Panc1 (cell line): ENCODE data around the gene ELFN1. TPM values are rescaled to one million over a fixed set of nuclear protein-coding genes. Genes with fewer than 3 reads are reported as not detected.

Experiments used
- ATAC-seq: fragments of 200-7000 bp; cut with Tn5 transposase; 2 replicates; pipeline ENCODE4 v1.9.1; 2020; ENCODE audit warnings: mild to moderate bottlenecking, moderate library complexity
- BruUV-seq: library from RNA; stranded (reverse); fragments of 400-500 nt; replicated peaks from 2 replicates; lab custom pipeline; 2021; lab: Mats Ljungman, UMichigan
- CTCF ChIA-PET: fragments of 300-600 bp; sonication (Branson Sonifier 250); formaldehyde crosslinking; loops from one replicate; lab custom pipeline; 2022; ENCODE audit warnings: antibody characterized with exemption; lab: Charles Lee
- POLR2A ChIA-PET: fragments of 300-600 bp; sonication (Branson Sonifier 250); formaldehyde crosslinking; loops from one replicate; lab custom pipeline; 2022; ENCODE audit warnings: antibody characterized with exemption; lab: Charles Lee
- DNase-seq: peaks from one replicate; pipeline ENCODE4 v3.0.0-alpha.2; 2010; ENCODE audit warnings: low read depth, low spot score
- H3K27ac ChIP-seq: 2 replicates; pipeline ENCODE4 v1.5.1; 2011; ENCODE audit warnings: mild to moderate bottlenecking, low read length, inconsistent platforms
- H3K27me3 ChIP-seq: fragments of 200-500 bp; sonication (Bioruptor generic); 2 replicates; pipeline ENCODE4 v1.6.0; 2014; ENCODE audit warnings: low read length, inconsistent platforms; ENCODE audit not compliant: control insufficient read depth, insufficient read depth
- H3K36me3 ChIP-seq: fragments of 200-500 bp; sonication (Bioruptor generic); 2 replicates; pipeline ENCODE4 v1.5.1; 2014; ENCODE audit warnings: inconsistent platforms, mild to moderate bottlenecking, low read length, moderate library complexity; ENCODE audit not compliant: control insufficient read depth, insufficient read depth
- H3K4me1 ChIP-seq: 2 replicates; pipeline ENCODE4 v1.5.1; 2011; ENCODE audit warnings: inconsistent platforms, mild to moderate bottlenecking, low read length, moderate library complexity; ENCODE audit not compliant: control insufficient read depth, insufficient read depth
- H3K4me3 ChIP-seq, 2 experiments: 2 replicates each; pipeline ENCODE4 v1.5.1; 2011 to 2012; ENCODE audit warnings: low read depth in 2 of 2, low read length in 2 of 2, mild to moderate bottlenecking in 2 of 2, inconsistent platforms in 1 of 2, moderate library complexity in 1 of 2
- H3K9me3 ChIP-seq: fragments of 200-500 bp; sonication (Bioruptor generic); 2 replicates; pipeline ENCODE4 v1.5.1; 2014; ENCODE audit warnings: low read depth, mild to moderate bottlenecking, inconsistent platforms, low read length, moderate library complexity; ENCODE audit not compliant: control insufficient read depth, insufficient read depth
- POLR2AphosphoS5 ChIP-seq: IDR thresholded peaks from 2 replicates; pipeline ENCODE4 v1.6.1; 2012; ENCODE audit warnings: mild to moderate bottlenecking, low read depth, low read length, moderate library complexity
- SIN3A ChIP-seq: IDR thresholded peaks from 2 replicates; pipeline ENCODE4 v1.6.1; 2012; ENCODE audit warnings: low read depth, mild to moderate bottlenecking, low read length, moderate library complexity, borderline replicate concordance; ENCODE audit not compliant: insufficient read depth
- TCF7L2 ChIP-seq: IDR thresholded peaks from 2 replicates; pipeline ENCODE4 v1.6.1; 2011; ENCODE audit warnings: mild to moderate bottlenecking, low read depth, low read length, inconsistent platforms
- in situ Hi-C: cut with HindIII; loops from 2 replicates; pipeline ENCODE4 v1.10.0; 2016; ENCODE audit warnings: low sequenced_read_pairs, low pct_unique_long_range_greater_than_20kb
- intact Hi-C: fragments of 100-400 bp; cut with micrococcal nuclease; formaldehyde crosslinking; loops from one replicate; pipeline ENCODE4 v1.10.0; 2022; ENCODE audit not compliant: unreplicated experiment
- total RNA-seq: library from RNA; stranded (reverse); gene quantifications from one replicate; pipeline ENCODE4 v1.2.1, GENCODE V29; 2021; ENCODE audit not compliant: unreplicated experiment
- TF ChIP-seq, protein P1 (sequence below): fragments of 450-650 bp; IDR thresholded peaks from 2 replicates; pipeline ENCODE4 v1.5.1; 2017; ENCODE audit warnings: mild to moderate bottlenecking
- TF ChIP-seq, protein P2 (sequence below), 2 experiments: IDR thresholded peaks; 2 replicates each; pipeline ENCODE4 v1.6.1; 2011 to 2012; ENCODE audit warnings: low read depth in 2 of 2, control low read depth in 1 of 2, low read length in 1 of 2, mild to moderate bottlenecking in 1 of 2, moderate library complexity in 1 of 2; ENCODE audit not compliant: insufficient read depth in 1 of 2

The ELFN1 gene
- total RNA-seq, 1 experiment from 2014 or later = 39.0 TPM

DNA sequence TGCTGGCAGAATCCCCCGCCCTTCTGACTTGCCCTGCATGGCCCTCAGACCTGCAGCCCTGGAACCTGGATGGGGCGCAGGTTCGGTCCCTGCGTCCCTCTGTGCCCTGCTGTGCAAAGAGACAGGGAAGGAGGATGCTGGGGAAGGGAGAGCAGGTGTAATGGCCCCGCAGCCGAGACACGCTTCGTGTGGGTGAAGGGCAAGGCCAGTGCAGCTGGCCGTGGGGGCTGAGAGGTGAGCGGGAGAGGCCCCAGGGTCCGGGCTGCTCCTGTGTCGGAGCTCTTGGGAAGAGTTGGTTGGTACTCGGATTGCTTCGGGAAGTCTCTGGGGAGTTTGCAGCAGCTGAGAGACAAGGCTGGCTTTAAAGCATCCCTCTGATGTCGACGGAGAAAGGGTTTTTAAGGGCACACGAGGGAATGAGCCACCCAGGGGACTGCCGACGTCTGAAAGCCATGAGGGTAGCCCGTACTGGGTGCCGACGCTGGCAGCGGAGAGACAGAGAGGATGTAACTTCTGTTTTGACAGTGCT lies 6.5 kb downstream of the ELFN1 start:
- peaks cover 6% of the 10 kb centered on the region for H3K4me1 ChIP-seq
- CTCF ChIA-PET = no interaction called here
- H3K27me3 ChIP-seq = no peaks in the 10 kb centered on the region
- H3K27ac ChIP-seq = no peak overlapping the region
- BruUV-seq = no TSS peak
- intact Hi-C loops (no loop called here), in situ Hi-C loops (no loop called here)
- POLR2A ChIA-PET = no interaction called here
- H3K36me3 ChIP-seq = no peaks in the 10 kb centered on the region
- no peaks in the 10 kb centered on the region for H3K9me3 ChIP-seq
- no peak for TF ChIP-seq SIN3A
- no peak for TF ChIP-seq TCF7L2
- TF ChIP-seq, protein P1, sequence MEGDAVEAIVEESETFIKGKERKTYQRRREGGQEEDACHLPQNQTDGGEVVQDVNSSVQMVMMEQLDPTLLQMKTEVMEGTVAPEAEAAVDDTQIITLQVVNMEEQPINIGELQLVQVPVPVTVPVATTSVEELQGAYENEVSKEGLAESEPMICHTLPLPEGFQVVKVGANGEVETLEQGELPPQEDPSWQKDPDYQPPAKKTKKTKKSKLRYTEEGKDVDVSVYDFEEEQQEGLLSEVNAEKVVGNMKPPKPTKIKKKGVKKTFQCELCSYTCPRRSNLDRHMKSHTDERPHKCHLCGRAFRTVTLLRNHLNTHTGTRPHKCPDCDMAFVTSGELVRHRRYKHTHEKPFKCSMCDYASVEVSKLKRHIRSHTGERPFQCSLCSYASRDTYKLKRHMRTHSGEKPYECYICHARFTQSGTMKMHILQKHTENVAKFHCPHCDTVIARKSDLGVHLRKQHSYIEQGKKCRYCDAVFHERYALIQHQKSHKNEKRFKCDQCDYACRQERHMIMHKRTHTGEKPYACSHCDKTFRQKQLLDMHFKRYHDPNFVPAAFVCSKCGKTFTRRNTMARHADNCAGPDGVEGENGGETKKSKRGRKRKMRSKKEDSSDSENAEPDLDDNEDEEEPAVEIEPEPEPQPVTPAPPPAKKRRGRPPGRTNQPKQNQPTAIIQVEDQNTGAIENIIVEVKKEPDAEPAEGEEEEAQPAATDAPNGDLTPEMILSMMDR = no peak
- no peak for TF ChIP-seq POLR2AphosphoS5
- TF ChIP-seq, protein P2, sequence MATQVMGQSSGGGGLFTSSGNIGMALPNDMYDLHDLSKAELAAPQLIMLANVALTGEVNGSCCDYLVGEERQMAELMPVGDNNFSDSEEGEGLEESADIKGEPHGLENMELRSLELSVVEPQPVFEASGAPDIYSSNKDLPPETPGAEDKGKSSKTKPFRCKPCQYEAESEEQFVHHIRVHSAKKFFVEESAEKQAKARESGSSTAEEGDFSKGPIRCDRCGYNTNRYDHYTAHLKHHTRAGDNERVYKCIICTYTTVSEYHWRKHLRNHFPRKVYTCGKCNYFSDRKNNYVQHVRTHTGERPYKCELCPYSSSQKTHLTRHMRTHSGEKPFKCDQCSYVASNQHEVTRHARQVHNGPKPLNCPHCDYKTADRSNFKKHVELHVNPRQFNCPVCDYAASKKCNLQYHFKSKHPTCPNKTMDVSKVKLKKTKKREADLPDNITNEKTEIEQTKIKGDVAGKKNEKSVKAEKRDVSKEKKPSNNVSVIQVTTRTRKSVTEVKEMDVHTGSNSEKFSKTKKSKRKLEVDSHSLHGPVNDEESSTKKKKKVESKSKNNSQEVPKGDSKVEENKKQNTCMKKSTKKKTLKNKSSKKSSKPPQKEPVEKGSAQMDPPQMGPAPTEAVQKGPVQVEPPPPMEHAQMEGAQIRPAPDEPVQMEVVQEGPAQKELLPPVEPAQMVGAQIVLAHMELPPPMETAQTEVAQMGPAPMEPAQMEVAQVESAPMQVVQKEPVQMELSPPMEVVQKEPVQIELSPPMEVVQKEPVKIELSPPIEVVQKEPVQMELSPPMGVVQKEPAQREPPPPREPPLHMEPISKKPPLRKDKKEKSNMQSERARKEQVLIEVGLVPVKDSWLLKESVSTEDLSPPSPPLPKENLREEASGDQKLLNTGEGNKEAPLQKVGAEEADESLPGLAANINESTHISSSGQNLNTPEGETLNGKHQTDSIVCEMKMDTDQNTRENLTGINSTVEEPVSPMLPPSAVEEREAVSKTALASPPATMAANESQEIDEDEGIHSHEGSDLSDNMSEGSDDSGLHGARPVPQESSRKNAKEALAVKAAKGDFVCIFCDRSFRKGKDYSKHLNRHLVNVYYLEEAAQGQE (IDR thresholded peaks at IDR 0.05; ENCODE audit: insufficient read depth in 1 of 2, low read depth in 2 of 2, low read length in 1 of 2) = no peak
- no peak for ATAC-seq
- no peak overlapping the region for H3K4me3 ChIP-seq
- DNase-seq = no peak

DNA sequence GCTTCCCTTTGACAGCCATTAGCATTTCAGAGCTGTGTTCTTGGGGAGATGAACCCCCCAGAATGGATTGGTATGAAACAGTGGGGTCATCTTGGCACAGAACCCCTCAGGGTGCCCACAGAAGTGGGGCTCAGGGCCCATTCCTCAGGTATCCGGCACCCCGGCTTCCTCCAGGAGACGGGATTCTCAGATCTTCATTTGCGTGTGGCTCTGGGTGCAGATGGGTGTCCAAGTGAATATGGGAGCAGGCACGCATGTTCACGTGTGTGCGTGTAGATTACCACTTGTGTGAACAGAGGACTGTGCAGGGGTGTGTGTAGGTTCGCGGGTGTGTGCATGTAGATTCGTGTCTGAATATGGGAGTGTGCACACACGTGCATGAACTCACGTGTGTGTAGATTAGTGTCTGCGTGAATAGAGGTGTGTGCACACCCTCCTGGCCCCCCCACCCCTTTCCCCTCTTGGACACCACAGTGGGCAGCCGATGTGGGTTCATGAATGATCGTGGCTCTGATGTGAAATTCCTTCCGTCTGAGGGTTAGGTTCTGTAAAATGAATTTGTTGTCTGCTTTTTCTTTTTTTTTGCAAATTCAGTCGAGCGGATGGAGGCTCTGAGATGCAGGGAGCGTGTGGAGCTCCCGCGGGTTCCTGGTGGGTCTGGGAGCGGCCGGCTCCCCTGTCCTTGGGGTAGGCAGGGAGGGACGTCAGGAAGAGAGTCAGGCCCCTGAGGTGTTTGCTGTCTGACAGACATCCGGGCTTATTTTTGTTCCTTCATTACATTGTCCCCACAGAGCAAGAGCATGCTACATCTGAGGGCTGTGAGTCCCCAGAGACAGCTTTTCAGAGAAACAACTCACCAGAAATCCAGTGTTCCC lies 7.4 kb downstream of the ELFN1 start:
- no peaks in the 10 kb centered on the region for H3K36me3 ChIP-seq
- peaks cover 6% of the 10 kb centered on the region; the same call in 1 of the 2 replicates for H3K4me1 ChIP-seq
- TF ChIP-seq, protein P1 = no peak
- no TSS peak for BruUV-seq
- intact Hi-C loops (no loop called here), in situ Hi-C loops (no loop called here)
- POLR2A ChIA-PET = no interaction called here
- no peak overlapping the region for H3K4me3 ChIP-seq
- ATAC-seq (no peak), DNase-seq (no peak)
- no peaks in the 10 kb centered on the region for H3K27me3 ChIP-seq
- H3K9me3 ChIP-seq = peaks cover 3% of the 10 kb centered on the region; the same call in 1 of the 2 replicates
- H3K27ac ChIP-seq = no peak overlapping the region
- CTCF ChIA-PET = interaction anchor here (0.6 to 0.7 kb wide), 2 partner anchors 7 to 118 kb away, joined by 3 read pairs; partner anchors contain the start of gene ELFN1
